HS-5 (cell line): ENCODE measurements around the gene ACP7.

Experiments used
- DNase-seq: peaks from one replicate; pipeline ENCODE4 v3.0.0-alpha.2; 2012; ENCODE audit warnings: low read depth

The ACP7 gene

DNA sequence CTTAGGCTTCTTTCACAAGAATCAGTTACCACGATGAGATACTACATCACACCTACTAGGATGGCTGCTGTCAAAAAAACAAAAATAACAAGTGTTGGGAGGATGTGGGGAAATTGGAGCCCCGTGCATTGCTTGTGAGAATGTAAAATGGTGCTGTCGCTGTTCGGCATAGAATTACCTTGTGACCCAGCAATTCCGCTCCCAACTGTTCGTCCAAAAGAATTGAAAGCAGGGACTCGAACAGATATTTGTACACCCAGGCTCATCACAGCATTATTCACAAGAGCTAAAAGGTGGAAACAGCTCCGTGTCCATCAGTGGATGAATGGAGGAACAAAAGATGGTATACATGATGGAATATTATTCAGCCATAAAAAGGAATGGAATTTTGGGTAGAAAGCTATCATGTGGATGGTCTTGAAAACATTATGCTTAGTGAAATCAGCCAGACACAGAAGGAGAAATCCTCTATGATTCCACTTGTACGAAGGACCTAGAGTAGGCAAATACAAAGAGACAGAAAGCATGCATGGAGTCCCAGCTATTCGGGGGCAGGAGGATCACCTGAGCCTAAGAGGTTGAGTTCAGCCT, 64.9 kb downstream of the ACP7 start:
- DNase-seq, result no peak

DNA sequence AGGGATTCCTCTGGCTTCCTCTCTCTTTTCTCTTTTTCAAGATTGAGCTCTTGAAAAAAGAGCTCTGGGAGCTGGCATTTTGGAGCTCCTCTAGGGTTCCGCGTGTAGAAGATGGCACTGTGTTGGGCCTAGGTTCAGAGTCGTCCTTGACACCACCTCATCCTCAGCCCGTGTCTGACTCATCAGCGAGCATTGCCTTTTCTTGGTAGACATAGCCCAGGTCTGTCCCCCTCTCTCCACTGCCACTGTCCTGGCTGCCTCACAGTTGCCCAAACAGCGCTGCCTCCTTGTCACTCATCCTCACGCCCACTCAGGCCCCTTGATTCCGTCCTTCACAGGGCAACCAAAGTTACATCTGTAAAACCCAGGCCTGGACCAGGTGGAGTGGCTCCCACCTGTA, 66.1 kb downstream of the ACP7 start:
- no peak for DNase-seq

DNA sequence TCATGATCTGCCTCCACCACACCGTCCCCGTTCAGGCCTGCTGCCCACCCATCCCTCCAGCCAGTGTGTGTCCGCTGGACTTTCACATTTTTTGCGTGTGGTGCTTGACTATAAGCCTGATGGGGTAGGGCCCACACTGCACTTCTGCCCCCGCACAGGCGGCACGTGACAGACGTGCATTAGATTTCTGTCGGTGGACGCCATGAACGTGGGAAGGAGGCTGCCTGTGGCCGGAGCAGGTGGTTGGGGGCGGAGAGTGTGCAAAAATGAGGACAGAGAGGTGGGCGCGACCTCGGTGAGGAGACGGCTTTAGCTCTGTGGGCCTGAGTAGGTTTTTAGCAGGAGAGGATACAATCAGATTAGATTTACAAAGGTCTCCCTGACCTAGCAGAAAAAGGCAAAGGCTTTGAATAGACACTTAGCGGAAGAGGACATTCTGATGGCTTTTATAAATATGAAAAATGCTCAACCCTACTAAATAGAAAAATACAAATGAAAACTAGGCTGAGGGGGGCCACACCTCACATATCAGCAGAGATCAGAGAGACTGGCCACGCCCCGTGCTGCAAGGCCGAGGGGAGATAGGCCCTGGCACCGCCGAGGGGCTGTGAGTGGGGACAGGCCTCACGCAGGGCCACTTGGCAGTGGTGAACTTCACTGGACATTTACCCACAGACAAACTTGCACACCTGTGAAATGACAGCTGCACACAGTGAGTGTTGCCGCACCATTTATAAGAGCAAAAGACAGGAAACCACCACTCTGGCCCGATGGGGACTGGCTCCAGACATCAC, 66.8 kb downstream of the ACP7 start:
- DNase-seq, result no peak

DNA sequence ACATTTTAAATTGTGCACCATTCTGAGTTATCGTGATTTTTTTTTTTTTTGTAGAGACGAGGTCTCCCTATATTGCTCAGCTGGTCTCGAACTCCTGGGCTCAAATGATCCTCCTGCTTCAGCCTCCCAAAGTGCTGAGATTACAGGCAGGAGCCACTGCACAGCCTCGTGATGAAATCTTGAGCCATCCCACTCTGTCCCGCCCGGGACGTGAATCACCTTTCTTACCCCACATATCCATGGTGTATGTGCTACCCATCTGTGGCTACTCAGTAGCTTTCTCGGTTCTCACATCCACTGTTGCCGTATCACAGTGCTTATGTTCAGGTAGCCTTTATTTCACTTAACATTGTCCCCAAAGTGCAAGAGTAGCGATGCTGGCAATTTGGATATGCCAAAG, 67.9 kb downstream of the ACP7 start:
- DNase-seq, result no peak

DNA sequence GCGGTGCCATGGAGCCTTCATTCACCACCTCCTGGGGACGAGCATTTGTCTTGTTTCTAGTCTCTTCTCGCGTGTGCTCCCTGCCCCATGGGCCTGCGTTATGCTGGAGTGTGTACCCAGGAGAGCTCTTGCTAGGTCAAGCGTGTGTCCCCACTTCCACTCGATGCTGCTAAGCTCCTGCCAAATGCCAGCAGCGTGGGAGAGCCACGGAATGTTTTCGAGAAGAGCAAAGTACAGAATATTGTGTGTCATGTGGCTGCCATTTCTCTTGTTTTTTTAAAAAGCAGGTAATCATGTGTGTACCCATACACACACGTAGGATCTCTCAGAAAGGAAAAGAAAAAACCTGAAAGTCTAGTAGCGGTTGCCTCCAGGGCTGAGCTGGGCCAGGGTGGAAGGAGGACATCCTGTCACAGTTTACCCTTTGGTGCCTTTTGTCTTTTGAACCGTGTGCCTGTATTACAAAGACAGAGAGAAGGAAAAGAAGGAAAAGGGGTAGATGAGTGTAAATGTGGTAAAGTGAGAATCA, 70.0 kb downstream of the ACP7 start:
- no peak for DNase-seq

DNA sequence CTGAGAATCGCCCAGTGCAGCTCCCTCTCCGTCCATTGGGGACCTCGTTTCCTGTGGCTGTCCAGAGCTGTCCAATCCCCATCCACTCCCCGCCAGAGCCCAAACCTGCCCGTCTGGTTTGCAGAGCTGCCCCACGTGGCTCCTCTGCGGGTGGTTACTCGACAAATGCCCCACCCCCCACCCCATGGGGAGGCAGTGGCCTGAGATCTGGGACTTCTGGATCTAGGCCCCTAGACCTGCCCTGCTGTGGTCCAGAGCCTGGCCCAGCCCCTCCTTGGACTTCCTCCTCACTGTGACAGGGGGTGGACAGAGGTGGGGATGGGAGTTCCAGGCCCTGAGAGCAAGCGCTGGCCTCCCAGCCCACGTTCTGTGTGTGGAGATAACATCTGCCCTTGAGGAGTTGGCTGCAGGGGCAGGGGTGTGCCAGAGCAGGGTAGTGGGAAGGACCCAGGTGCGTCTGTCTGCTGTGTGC, 70.5 kb downstream of the ACP7 start:
- no peak for DNase-seq

DNA sequence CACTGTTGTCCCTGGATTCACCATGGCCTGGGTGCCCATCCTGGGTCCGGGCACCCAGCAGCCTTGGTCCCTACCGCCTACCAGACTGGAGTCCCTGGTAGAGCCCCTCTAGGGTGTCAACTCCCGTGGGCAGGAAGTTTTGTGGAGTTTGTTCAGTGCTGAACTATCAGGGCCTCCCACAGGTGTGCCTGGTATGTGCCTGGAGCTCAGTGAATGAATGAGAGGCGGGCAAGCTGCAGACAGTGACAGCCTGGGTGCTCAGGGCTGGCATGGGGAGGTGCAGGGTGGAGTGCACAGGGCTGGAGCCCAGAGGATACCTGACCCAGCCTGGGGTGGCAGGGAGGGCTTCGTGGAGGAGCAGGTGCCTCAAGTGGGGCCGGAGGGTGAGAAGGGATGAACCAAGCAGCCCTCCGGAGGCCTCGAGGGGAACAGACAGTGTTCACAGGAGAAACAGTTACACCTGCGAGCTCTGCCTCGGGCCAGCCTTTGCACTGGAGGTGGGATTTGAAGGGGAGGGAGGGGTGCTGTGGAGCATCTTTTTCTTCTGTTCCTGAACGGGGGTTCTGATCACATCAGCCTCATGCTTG, 71.0 kb downstream of the ACP7 start:
- DNase-seq, result no peak

DNA sequence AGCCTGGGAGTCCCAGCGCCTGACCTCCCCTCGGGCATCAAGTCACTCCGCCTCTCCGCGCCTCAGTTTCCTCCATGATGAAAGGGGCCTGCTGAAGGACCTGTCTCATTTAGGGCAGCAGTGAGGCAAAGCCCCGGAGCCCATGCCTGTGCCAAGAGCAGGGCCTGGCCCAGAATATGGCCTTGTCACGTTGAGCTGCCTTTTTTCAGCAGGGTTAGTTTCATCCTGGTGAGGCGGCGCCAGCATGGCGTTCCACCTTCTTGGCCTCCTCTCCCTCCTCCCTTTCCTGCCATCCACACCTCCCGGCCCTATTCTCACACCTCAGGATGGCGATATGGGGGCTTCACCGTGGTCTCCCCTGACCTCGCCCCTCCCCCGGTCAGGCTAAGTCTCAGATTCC, 71.6 kb downstream of the ACP7 start:
- no peak for DNase-seq

DNA sequence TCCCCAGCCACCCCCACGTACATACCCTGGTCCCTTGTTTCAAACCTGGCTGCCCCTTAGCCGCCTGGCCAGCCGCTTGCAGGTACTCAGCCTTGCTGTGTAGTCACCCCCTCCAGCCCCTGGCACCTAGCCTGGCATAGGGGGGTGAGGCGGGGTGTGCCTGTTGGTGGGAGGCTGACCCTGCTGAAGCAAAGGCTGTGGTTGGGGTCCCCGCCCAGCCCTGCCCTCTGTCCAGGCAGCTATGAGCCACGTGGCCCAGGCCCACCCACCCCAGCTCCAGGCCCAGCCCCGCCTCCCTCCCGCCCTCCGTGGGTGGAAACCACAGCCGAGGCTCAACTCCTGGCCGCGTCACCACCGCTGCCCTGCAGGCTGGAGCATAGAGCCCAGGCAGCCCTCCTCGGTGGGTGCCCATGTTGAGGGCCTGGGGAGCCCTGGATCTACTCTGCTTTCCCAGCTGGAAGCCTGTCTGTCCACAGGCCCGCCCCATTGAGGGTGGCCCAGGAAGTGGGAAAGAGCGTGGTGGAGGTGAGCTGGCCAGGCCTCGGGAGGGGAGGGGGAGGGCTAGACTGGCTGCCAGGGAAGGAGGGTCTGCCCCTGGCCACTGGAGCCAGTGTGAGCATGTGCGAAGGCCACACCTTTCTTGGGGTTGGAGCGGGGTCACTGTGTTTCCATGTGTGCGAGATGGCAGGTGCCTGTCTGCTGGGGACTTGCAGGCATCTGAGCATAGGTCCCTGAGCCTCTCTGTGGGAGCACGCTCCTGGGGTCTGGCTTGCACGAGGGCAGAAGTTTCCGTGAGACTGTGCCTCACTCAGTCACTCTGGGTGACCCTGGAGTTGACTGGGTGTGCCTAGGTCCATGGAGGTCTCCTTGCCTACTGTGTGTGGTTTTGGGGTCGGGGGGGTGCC, 72.4 kb downstream of the ACP7 start:
- no peak for DNase-seq

DNA sequence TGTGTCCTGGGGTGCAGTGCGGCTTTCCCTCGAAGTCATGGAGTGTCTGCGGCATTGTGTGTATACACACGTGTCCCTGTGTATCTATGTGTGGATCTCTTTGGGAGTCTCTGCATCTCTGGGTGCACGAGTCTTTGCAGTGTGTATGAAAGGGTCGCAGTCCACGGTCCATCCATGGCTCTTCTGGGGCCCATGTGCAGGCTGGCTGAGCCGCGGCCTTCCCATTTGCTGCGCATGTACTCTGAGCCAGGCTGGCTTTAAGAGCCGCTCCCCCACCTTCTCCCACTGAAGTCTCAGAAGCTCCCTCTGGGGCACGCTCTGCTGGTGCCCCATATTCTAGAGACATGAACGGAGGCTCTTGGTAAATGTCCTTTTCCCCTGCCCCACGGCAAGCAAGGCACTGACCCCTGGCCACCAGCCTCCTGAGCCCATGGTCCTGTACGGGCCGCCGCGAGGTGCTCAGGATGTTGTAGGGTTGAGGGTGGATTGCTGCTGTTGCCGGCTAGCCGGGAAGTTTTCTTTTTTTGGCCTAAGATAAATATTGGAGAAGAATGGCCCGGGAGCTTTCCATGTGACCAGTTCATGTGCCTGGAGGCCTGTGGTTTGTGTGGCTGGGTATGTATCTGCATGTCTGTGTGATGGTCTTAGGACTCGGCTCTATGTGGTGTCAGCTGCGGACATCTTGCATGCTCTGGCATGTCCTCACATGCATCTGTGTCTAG, 73.3 kb downstream of the ACP7 start:
- no peak for DNase-seq

DNA sequence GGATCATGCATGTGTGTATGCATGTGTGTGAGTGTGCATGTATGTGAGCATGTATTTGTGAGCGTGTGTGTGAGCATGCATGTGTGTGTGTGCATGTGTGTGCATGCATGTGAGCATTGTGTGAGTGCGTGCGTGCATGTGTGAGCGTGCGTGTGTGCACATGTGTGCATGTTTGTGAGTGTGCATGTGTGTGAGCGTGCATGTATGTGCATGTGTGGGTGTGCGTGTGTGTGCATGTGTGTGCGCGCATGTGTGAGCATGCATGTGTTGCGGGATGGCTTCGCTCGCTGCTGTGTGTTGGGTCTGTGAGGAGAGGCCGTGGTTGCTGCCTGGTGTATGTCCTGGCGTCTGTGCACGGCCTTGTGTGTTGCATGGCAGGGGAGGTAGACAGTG, 73.8 kb downstream of the ACP7 start:
- DNase-seq, result no peak

DNA sequence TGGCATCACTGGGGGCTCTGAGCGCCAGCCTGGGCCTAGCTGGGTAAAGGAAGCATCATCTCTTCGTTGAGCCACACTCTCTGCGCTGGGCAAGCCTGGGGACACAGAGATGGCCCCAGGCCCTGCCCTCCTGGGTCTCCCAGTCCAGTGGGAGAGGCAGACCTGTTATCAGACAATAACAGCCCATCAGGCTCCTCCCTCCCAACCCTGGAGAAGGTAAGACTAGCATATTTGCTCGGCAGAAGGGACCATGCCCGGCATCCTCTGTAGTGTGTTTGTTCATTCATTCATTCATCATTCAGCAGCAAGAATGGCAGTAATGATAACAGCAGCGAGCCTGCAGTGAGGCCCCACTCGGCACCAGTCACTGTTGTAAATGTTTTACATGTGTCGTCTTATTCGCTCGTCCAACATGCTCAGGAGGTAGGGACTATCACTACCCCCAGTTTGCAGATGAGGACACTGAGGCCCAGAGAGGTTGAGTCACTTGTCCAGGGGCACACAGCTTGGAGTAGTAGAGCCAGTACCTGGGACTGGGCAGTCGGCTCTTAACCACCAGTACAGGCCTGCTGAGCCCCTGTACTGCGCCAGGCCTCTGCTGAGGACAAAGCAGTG, 74.6 kb downstream of the ACP7 start:
- no peak for DNase-seq

DNA sequence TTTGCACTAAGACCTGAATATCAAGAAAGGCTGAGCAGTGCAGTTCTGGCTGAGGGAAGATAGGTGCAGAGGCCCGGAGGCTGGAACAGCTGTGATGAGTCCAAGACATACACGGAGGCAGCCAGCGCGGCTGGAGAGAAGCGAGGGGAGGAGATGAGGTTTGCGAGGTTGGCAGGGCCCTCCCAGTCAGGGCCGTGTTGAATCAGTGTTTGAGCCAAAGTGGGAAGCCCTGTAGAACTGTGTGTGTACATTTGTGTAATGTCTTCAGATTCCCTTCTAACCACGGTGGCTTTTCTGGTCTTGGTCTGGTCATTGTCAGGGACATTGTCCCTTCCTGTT, 76.3 kb downstream of the ACP7 start:
- no peak for DNase-seq
